ENCODE results near the gene RDM1.

- TF ChIP-seq CTCF (IDR thresholded peaks at IDR 0.05): no peak
- no peak for TF ChIP-seq POLR2AphosphoS5 (IDR thresholded peaks at IDR 0.05; ENCODE audit: low read depth, low read length)
- no peak for TF ChIP-seq REST (IDR thresholded peaks at IDR 0.05; ENCODE audit: insufficient read depth in 1 of 2, low read depth in 2 of 2, low read length in 1 of 2)
Observed at GRCh38 chr17:35906926-35907637, 23.5 kb downstream of the RDM1 start.
